Measurements from ENCODE around the gene GNG4. TPM values are rescaled to one million over a fixed set of nuclear protein-coding genes. Genes with fewer than 3 reads are reported as not detected.

GNG4 gene
- total RNA-seq, 2 donors from 2014 or later, result not detected

DNA sequence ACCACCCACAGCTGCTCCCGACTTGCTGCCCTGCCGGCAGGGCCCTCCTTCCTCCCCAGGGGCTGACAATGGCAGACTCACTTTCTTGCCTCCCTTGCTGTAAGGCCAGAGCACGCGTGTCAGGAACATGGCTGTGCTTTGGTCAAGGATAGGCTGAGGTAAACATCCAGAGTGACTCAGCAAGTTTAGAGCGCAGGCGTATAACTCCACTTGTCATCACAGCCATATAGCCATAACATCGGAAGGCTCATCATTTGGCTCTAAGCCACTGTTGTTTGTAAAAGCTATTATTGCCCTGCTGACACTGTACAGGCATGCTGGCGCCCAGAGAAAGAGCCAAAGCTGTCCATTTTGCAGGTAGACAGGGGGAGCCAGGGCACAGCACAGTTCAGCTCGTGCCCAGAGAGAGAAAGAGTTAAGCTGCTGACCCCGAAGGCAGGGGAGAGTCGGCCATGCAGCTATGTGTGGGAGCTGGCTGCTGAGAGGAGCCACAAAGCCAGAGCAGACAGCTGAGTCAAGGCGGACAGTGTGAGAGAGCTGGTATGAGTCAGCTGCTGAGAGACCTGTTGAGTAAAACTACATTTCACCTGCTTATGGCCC, 60.6 kb downstream of the GNG4 start:
- no peak overlapping the region for H3K27ac ChIP-seq
- no peak for DNase-seq (ENCODE audit: low spot score)
- no peaks in the 10 kb centered on the region for H3K36me3 ChIP-seq
- no peak overlapping the region for H3K4me3 ChIP-seq
- TF ChIP-seq, protein P1, sequence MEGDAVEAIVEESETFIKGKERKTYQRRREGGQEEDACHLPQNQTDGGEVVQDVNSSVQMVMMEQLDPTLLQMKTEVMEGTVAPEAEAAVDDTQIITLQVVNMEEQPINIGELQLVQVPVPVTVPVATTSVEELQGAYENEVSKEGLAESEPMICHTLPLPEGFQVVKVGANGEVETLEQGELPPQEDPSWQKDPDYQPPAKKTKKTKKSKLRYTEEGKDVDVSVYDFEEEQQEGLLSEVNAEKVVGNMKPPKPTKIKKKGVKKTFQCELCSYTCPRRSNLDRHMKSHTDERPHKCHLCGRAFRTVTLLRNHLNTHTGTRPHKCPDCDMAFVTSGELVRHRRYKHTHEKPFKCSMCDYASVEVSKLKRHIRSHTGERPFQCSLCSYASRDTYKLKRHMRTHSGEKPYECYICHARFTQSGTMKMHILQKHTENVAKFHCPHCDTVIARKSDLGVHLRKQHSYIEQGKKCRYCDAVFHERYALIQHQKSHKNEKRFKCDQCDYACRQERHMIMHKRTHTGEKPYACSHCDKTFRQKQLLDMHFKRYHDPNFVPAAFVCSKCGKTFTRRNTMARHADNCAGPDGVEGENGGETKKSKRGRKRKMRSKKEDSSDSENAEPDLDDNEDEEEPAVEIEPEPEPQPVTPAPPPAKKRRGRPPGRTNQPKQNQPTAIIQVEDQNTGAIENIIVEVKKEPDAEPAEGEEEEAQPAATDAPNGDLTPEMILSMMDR (IDR thresholded peaks at IDR 0.05), result no peak
- no peaks in the 10 kb centered on the region for H3K27me3 ChIP-seq
- no peaks in the 10 kb centered on the region for H3K4me1 ChIP-seq
- H3K9me3 ChIP-seq, result no peaks in the 10 kb centered on the region

DNA sequence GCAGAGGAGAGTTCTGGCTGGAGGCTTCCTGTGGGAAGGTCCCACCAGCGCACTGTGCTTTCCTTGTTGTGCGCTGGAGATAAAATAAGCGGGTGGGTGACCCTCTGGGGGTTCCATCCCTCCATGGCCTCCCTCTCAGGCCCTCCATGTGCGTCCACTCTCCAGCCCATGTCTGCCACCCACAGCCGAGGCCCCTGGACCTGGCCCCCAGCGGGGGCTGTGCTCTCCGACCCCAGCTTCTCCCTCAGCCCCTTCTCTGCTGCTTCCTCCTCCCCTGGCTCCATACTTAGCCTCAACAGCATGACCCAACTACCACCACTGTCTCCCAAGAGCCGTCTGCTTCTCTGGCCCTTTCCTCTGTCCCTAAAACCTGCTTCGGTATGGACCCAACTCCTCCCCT, 61.4 kb downstream of the GNG4 start:
- Histone ChIP-seq H3K27me3 (no peaks in the 10 kb centered on the region), H3K27ac (no peak overlapping the region), H3K36me3 (no peaks in the 10 kb centered on the region), H3K4me1 (no peaks in the 10 kb centered on the region), H3K4me3 (no peak overlapping the region), H3K9me3 (no peaks in the 10 kb centered on the region)
- no peak for DNase-seq (ENCODE audit: low spot score)
- TF ChIP-seq, protein P1 (IDR thresholded peaks at IDR 0.05), result no peak

DNA sequence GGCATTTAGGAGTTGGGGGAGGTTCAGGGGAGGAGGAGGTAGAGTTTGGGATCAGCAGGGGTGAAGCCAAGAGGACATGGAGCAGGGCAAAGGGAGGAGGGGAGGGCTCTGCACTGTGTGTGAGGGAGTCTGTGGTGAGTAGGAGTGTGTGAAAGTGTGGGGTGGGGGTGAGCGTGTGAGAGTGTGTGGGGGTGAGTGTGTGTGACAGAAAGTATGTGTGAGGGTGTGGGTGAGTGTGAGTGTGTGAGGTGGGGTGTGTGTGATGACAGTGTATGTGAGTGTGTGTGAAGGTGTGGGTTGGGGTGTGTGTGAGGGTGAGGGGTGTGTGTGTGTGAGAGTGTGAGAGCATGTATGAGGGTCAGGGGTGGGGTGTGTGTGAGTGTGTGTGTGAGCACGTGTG, 62.6 kb downstream of the GNG4 start:
- no peaks in the 10 kb centered on the region for H3K36me3 ChIP-seq
- DNase-seq (ENCODE audit: low spot score), result no peak
- no peaks in the 10 kb centered on the region for H3K9me3 ChIP-seq
- no peaks in the 10 kb centered on the region for H3K4me1 ChIP-seq
- TF ChIP-seq, protein P1 (IDR thresholded peaks at IDR 0.05), result no peak
- no peak overlapping the region for H3K4me3 ChIP-seq
- H3K27ac ChIP-seq, result no peak overlapping the region
- no peaks in the 10 kb centered on the region for H3K27me3 ChIP-seq

DNA sequence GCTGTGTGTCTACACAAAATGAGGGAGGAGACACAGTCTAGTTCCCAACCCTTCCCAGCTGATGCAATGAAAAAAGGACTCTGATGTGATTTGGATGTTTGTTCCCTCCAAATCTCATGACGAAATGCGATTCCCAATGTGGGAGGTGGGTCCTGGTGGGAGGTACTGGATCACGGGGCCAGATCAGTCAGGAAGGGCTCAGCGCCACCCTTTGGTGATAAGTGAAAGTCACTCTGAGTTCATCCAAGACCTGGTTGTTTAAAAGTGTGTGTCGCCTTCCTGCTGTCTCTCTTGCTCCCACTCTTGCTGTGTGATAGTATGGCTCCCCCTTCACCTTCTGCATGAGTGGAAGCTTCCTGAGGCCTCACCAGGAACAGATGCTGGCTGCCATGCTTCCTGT, 63.2 kb downstream of the GNG4 start:
- DNase-seq (ENCODE audit: low spot score), result no peak
- Histone ChIP-seq H3K27ac (no peak overlapping the region), H3K4me1 (no peaks in the 10 kb centered on the region), H3K27me3 (no peaks in the 10 kb centered on the region), H3K36me3 (no peaks in the 10 kb centered on the region), H3K9me3 (no peaks in the 10 kb centered on the region), H3K4me3 (no peak overlapping the region)
- TF ChIP-seq, protein P1 (IDR thresholded peaks at IDR 0.05), result no peak

DNA sequence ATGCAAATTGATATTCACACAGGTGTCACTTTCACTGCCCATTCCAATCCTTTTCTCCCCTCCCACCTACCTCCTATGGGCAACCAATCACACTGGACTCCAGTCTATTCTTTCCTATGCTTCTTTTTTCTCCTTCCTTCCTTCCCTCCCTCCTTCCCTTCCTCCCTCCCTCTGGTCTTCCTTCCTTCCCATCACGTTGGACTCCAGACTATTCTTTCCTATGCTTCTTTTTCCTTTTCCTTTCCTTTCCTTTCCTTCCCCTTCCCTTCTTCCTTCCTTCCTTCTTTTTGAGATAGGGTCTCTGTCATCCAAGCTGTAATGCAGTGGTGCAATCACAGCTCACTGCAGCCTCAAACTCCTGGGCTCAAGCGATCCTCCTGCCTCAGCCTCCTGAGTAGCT, 64.6 kb downstream of the GNG4 start:
- Histone ChIP-seq H3K27me3 (no peaks in the 10 kb centered on the region), H3K9me3 (no peaks in the 10 kb centered on the region), H3K36me3 (no peaks in the 10 kb centered on the region), H3K4me3 (no peak overlapping the region), H3K27ac (no peak overlapping the region), H3K4me1 (no peaks in the 10 kb centered on the region)
- DNase-seq (ENCODE audit: low spot score), result no peak
- TF ChIP-seq, protein P1 (IDR thresholded peaks at IDR 0.05), result no peak

DNA sequence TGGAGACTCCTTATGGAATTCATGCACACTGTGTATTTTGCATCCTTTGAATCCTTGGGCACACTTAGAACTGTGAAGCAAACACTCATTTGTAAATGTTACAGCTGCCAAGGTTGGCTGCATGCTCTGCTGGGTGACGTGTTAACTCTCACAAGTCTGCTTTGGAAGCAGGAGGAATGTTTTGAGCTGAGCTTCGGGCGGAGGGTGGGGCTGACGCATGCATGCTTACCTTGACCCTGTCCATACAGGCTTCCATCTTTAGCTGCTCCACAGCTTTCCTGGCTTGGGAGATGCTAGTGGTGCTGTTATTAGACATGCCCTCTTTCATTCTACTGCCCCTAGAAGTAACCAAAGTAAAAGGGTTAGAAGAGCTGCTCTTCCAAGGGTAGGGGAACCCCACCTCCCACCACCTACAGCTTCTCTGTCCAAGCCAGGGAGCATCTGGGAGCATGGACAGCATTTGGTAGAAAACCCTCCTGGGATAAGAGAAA, 66.0 kb downstream of the GNG4 start:
- no peaks in the 10 kb centered on the region for H3K4me1 ChIP-seq
- no peak overlapping the region for H3K27ac ChIP-seq
- TF ChIP-seq, protein P1 (IDR thresholded peaks at IDR 0.05), result no peak
- H3K4me3 ChIP-seq, result no peak overlapping the region
- no peaks in the 10 kb centered on the region for H3K9me3 ChIP-seq
- H3K36me3 ChIP-seq, result no peaks in the 10 kb centered on the region
- H3K27me3 ChIP-seq, result no peaks in the 10 kb centered on the region
- no peak for DNase-seq (ENCODE audit: low spot score)

All from right atrium auricular region (tissue), 2 donors.